DND-41 (cell line): ENCODE measurements around the gene MDP1.
A peak's percentile ranks its signal among the peaks of the same experiment; 100 is the strongest.
"Not testable (repeated sequence)": the region's sequence is repeated elsewhere in the genome, so short reads cannot be mapped to it uniquely, and the experiment has no call there.

Experiments
- ATAC-seq: fragments of 200-7000 bp; cut with Tn5 transposase; 3 replicates; pipeline ENCODE4 v1.9.1; 2021; ENCODE audit warnings: low read depth; ENCODE audit not compliant: insufficient read depth
- DNase-seq: peaks from one replicate; pipeline ENCODE4 v3.0.0-alpha.2; 2020
- H2AFZ ChIP-seq: 2 replicates; pipeline ENCODE4 v1.6.0; 2012; ENCODE audit warnings: low read depth, low read length
- H3K27ac ChIP-seq: 2 replicates; pipeline ENCODE4 v1.5.1; 2012; ENCODE audit warnings: low read length, inconsistent platforms
- H3K27me3 ChIP-seq: fragments of 200-600 bp; sonication (generic); 2 replicates; pipeline ENCODE4 v1.6.0; 2012; ENCODE audit warnings: low read length, mild to moderate bottlenecking, inconsistent platforms; ENCODE audit not compliant: insufficient read depth, poor library complexity
- H3K36me3 ChIP-seq: 2 replicates; pipeline ENCODE4 v1.5.1; 2012; ENCODE audit warnings: low read length, inconsistent platforms; ENCODE audit not compliant: insufficient read depth
- H3K4me1 ChIP-seq: 2 replicates; pipeline ENCODE4 v1.5.1; 2012; ENCODE audit warnings: mild to moderate bottlenecking, low read length; ENCODE audit not compliant: insufficient read depth
- H3K4me2 ChIP-seq: 2 replicates; pipeline ENCODE4 v1.6.0; 2012; ENCODE audit warnings: mild to moderate bottlenecking, moderate library complexity, low read length, inconsistent platforms; ENCODE audit not compliant: insufficient read depth
- H3K4me3 ChIP-seq, 2 experiments: fragments of 200-600 bp in 1 of 2; shearing (Covaris generic) in 1 of 2; 2 replicates each; pipeline ENCODE4 v1.5.1; 2012 to 2016; ENCODE audit warnings: inconsistent platforms in 2 of 2, low read length in 2 of 2, mild to moderate bottlenecking in 2 of 2, low read depth in 1 of 2, moderate library complexity in 1 of 2
- H3K79me2 ChIP-seq: 2 replicates; pipeline ENCODE4 v1.6.0; 2012; ENCODE audit warnings: low read length, inconsistent platforms; ENCODE audit not compliant: insufficient read depth
- H3K9ac ChIP-seq: 2 replicates; pipeline ENCODE4 v1.6.0; 2012; ENCODE audit warnings: low read depth, mild to moderate bottlenecking, inconsistent platforms, low read length, moderate library complexity
- H3K9me3 ChIP-seq: 2 replicates; pipeline ENCODE4 v1.5.1; 2012; ENCODE audit warnings: low read length, moderate library complexity, mild to moderate bottlenecking, inconsistent platforms; ENCODE audit not compliant: insufficient read depth, severe bottlenecking
- H4K20me1 ChIP-seq: 2 replicates; pipeline ENCODE4 v1.6.0; 2012; ENCODE audit warnings: low read length; ENCODE audit not compliant: insufficient read depth
- EZH2 ChIP-seq: IDR thresholded peaks from 3 replicates; pipeline ENCODE4 v1.6.1; 2012; ENCODE audit warnings: borderline replicate concordance, low read depth, mild to moderate bottlenecking, moderate library complexity, low read length, inconsistent platforms; ENCODE audit not compliant: severe bottlenecking
- TF ChIP-seq, protein P1 (sequence below): IDR thresholded peaks from 2 replicates; pipeline ENCODE4 v1.5.1; 2012; ENCODE audit warnings: borderline replicate concordance, low read length, moderate library complexity, mild to moderate bottlenecking; ENCODE audit not compliant: poor library complexity, severe bottlenecking; ENCODE audit errors: extremely low read depth

Gene MDP1

DNA sequence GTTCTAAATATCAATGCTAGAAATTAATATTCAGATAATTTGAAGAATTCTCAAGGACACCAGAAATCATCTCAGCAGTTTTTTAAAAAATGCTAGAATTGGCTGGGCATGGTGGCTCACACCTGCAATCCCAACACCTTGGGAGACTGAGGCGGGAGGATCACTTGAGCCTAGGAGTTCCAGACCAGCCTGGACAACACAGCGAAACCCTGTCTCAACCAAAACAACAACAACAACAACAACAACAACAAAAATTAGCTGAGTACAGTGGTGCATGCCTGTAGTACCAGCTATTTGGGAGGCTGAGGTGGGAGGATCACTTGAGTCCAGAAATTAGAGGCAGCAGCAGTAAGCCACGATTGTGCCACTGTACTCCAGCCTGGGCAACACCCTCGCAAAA, 3.2 kb upstream of the MDP1 start:
- H3K4me1 ChIP-seq: peaks cover 26% of the 10 kb centered on the region
- DNase-seq: no peak
- H3K4me2 ChIP-seq: no peak overlapping the region
- H2AFZ ChIP-seq: no peak overlapping the region
- peaks cover 54% of the 10 kb centered on the region for H3K79me2 ChIP-seq
- ATAC-seq: no peak
- H3K27me3 ChIP-seq: no peaks in the 10 kb centered on the region
- no peaks in the 10 kb centered on the region for H3K9me3 ChIP-seq
- H3K9ac ChIP-seq: no peak overlapping the region
- no peak overlapping the region for H3K4me3 ChIP-seq
- peaks cover 2% of the 10 kb centered on the region; the same call in 1 of the 2 replicates for H4K20me1 ChIP-seq
- H3K36me3 ChIP-seq: peaks cover 11% of the 10 kb centered on the region
- H3K27ac ChIP-seq: no peak overlapping the region
- TF ChIP-seq, protein P1, sequence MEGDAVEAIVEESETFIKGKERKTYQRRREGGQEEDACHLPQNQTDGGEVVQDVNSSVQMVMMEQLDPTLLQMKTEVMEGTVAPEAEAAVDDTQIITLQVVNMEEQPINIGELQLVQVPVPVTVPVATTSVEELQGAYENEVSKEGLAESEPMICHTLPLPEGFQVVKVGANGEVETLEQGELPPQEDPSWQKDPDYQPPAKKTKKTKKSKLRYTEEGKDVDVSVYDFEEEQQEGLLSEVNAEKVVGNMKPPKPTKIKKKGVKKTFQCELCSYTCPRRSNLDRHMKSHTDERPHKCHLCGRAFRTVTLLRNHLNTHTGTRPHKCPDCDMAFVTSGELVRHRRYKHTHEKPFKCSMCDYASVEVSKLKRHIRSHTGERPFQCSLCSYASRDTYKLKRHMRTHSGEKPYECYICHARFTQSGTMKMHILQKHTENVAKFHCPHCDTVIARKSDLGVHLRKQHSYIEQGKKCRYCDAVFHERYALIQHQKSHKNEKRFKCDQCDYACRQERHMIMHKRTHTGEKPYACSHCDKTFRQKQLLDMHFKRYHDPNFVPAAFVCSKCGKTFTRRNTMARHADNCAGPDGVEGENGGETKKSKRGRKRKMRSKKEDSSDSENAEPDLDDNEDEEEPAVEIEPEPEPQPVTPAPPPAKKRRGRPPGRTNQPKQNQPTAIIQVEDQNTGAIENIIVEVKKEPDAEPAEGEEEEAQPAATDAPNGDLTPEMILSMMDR: no peak
- no peak for TF ChIP-seq EZH2

DNA sequence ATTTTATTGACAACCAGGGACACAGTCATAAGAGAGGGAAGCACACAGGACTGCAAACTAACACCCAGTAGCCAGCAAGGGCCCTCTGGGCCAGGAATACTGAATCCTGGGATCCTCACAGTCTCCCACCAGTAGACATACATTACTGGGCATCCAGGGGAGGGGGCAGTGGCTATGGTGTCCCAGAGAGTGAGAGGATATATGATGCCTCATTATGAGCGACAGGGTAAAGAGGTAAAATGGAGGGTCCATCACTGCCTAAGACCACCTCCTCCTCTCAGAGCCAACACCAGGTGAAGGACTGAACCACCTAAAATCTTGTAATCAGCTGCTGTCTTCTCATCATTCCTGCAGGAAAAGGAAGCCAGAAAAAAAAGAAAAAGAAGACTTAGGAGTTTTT, 1.0 kb upstream of the MDP1 start:
- not testable (repeated sequence) for ATAC-seq, H3K9me3 ChIP-seq, DNase-seq, H3K27ac ChIP-seq, H3K4me3 ChIP-seq, H2AFZ ChIP-seq, H3K9ac ChIP-seq, H4K20me1 ChIP-seq, H3K27me3 ChIP-seq
- Histone ChIP-seq H3K4me1 (peaks cover 39% of the 10 kb centered on the region), H3K79me2 (peaks cover 51% of the 10 kb centered on the region), H3K36me3 (peaks cover 11% of the 10 kb centered on the region), H3K4me2 (0 out of 2 replicates have a peak overlapping the region, but pooled peaks have one; percentile 92)

DNA sequence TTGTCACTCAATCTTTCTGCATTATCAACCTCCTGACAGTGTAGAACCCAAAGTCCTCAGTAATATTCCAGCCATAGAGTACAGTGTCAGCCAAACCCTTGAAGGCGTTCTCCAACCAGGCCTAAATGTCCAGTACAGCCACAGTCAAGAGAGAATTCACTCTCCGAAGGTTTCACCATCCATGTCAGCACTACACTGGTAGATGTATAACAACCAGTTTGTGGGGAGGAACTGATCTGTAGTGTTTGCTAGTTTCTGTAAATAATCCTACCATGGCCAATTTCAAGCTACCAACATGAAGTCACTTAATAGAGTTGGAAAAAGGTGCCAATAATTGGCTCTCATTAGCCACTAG, 456 bp upstream of the MDP1 start:
- Histone ChIP-seq H3K4me3 (peak overlapping the region in 1 of 2 experiments; percentile 89; a peak in 2 of 4 replicates), H2AFZ (peak overlapping the region; percentile 56; the same call in 1 of the 2 replicates), H3K4me1 (peaks cover 44% of the 10 kb centered on the region), H3K36me3 (peaks cover 15% of the 10 kb centered on the region), H3K79me2 (peaks cover 57% of the 10 kb centered on the region), H4K20me1 (no peaks in the 10 kb centered on the region), H3K9ac (peak overlapping the region; percentile 84), H3K27ac (0 out of 2 replicates have a peak overlapping the region, but pooled peaks have one; percentile 14), H3K4me2 (peak overlapping the region; percentile 92), H3K9me3 (no peaks in the 10 kb centered on the region), H3K27me3 (no peaks in the 10 kb centered on the region)
- TF ChIP-seq, protein P1: no peak
- TF ChIP-seq EZH2: no peak
- ATAC-seq (no peak), DNase-seq (no peak)

DNA sequence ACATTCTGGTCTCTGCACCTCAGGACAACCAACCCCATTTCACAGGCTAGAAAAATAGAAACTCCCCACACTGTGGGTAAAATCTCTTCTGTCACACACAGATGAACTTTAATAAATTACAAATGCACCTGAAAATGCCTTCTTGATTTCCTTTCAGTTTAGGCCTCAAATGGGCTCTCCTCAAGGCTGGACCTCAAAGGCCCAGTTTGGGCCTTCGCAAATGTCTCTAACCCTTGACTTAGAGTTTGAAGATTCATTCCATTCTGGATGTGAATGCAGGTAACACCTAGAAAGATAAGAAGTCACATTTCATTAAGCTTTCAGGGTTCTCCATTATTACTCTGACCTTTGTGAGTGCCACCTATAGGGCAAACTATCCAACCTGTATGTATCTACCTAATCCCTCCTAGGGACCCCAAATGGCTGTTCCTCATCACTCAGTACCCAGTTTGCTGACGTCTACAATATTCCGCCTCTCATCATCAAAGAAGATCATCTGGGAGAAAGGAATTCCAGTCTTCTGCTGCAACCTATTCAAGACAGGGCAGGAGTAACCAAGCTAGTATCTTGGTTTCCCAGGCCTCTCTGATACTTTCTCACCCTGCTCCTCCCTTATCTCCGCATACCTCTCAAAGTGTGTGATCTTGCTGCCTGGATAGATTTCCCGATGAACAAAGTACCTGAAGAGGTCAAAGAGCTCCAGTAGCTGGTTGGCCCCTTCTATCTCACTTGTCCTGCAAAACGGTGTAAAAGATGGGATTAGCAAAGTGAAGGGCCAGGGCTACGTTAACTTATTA, 1.8 kb downstream of the MDP1 start:
- Histone ChIP-seq H2AFZ (peak overlapping the region; percentile 90), H3K9ac (peak overlapping the region; percentile 84), H3K4me3 (peak overlapping the region; percentile 61 to 89; a peak in 3 of 4 replicates), H3K36me3 (peaks cover 37% of the 10 kb centered on the region), H3K4me1 (peaks cover 47% of the 10 kb centered on the region), H4K20me1 (no peaks in the 10 kb centered on the region), H3K9me3 (no peaks in the 10 kb centered on the region), H3K27me3 (no peaks in the 10 kb centered on the region), H3K4me2 (peak overlapping the region; percentile 92), H3K79me2 (peaks cover 49% of the 10 kb centered on the region), H3K27ac (peak overlapping the region; percentile 86)
- TF ChIP-seq, protein P1: peak; percentile 9
- no peak for TF ChIP-seq EZH2
- no peak for ATAC-seq
- DNase-seq: no peak
